GM12865 (cell line): ENCODE results near the gene ARPIN.
"Not testable (repeated sequence)": the region's sequence is repeated elsewhere in the genome, so short reads cannot be mapped to it uniquely, and the experiment has no call there.

Experiments used
- DNase-seq: peaks from one replicate; pipeline ENCODE4 v3.0.0; 2010; ENCODE audit warnings: low read depth
- H3K4me3 ChIP-seq: 2 replicates; pipeline ENCODE4 v1.5.1; 2011; ENCODE audit warnings: mild to moderate bottlenecking, low read depth, low read length, control low read depth
- TF ChIP-seq, protein P1 (sequence below): IDR thresholded peaks from 2 replicates; pipeline ENCODE4 v1.5.1; 2011; ENCODE audit warnings: low read length, control low read depth, low read depth, inconsistent platforms; ENCODE audit not compliant: insufficient read depth; ENCODE audit errors: missing control alignments

ARPIN gene

DNA sequence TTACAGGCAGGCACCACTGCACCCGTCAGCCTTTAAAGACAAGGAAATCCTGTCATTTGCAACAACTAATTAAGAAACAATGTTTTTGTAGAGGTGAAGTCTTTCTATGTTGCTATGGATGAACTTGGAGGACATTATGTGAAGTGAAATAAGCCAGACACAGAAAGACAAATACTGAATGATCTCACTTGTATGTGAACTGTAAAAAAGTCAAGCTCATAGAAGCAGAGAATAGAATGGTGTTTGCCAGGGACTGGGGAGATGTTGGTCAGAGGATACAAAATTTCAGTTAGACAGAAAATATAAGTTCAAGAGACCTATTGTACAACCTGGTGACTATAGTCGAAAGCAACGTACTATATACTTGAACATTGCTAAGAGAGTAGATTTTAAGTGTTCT is 27.2 kb upstream of the ARPIN start:
- no peak for DNase-seq
- TF ChIP-seq, protein P1, sequence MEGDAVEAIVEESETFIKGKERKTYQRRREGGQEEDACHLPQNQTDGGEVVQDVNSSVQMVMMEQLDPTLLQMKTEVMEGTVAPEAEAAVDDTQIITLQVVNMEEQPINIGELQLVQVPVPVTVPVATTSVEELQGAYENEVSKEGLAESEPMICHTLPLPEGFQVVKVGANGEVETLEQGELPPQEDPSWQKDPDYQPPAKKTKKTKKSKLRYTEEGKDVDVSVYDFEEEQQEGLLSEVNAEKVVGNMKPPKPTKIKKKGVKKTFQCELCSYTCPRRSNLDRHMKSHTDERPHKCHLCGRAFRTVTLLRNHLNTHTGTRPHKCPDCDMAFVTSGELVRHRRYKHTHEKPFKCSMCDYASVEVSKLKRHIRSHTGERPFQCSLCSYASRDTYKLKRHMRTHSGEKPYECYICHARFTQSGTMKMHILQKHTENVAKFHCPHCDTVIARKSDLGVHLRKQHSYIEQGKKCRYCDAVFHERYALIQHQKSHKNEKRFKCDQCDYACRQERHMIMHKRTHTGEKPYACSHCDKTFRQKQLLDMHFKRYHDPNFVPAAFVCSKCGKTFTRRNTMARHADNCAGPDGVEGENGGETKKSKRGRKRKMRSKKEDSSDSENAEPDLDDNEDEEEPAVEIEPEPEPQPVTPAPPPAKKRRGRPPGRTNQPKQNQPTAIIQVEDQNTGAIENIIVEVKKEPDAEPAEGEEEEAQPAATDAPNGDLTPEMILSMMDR, result no peak

DNA sequence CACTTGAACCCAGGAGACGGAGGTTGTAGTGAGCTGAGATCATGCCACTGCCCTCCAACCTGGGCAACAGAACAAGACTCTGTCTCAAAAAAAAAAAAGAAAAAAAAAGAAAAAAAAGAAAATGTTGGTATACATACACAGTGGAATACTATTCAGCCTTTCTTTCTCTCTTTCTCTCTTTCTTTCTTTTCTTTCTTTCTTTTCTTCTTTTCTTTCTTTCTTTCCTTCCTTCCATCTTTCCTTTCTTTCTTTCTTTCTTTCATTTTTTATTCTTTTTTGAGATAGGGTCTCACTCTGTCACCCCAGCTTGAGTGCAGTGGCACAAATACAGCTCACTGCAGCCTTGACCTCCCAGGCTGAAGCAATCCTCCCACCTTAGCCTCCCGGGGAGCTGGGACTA is 26.6 kb upstream of the ARPIN start:
- not testable (repeated sequence) for H3K4me3 ChIP-seq, DNase-seq

More for the DNA sequence above, 27.2 kb upstream of the ARPIN start:
- H3K4me3 ChIP-seq, result no peak overlapping the region

DNA sequence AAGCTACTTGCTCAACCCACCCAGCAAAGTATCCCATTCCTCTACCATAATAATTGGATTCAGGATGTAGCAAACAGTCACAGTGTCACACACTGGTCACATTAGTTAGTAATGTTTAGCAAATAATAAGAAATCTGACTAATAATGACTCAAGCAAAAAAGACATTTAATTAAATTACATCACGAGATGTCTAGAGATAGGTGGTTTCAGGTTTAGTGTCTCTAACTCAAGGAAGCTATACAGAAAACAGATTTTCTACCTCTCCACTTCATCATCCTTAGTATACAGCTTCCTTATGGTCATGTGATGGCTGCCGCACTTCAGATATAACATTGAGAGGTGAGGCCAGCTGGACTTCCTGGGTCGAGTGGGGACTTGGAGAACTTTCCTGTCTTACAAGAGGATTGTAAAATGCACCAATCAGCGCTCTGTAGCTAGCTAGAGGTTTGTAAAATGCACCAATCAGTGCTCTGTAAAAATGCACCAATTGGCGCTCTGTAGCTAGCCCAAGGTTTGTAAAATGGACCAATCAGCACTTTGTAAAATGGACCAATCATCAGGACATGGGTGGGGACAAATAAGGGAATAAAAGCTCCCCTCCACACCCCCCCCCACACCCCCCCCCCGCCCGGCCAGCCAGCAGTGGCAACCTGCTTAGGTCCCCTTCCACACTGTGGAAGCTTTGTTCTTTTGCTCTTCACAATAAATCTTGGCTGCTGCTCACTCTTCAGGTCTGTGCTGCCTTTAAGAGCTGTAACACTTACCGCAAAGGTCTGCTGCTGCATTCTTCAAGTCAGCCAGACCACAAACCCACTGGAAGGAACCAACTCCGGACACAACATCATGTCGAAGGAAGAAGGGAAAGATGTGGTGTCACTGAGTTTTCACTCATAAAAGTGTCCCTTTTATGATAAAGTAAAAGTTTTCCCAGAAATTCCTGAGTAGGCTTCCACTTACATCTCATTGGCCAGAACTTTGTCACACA is 24.9 kb upstream of the ARPIN start:
- no peak overlapping the region for H3K4me3 ChIP-seq
- no peak for DNase-seq
- TF ChIP-seq, protein P1, result no peak

DNA sequence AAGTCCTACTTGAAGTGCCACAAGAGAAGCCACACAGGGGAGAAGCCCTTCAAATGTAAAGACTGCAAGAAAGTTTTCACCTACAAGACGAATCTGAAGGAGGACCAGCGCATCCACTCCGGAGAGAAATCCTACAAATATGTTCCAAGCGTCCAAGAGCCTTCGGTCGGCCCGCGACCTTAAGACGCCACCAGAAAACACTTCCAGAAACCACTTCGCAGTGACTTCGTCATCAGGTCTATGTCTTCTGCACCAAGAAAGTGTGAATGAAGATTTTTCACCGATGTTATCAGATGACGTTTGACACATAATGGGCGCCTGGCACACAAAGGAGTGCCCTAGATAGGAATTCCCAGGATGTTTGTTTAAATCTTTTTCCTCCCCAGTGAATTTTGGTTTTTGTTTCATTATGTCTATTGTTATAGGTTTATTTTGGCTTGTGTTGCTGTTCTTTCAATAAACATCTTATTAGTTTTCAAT is 24.1 kb upstream of the ARPIN start:
- TF ChIP-seq, protein P1, result no peak
- no peak overlapping the region for H3K4me3 ChIP-seq
- no peak for DNase-seq

DNA sequence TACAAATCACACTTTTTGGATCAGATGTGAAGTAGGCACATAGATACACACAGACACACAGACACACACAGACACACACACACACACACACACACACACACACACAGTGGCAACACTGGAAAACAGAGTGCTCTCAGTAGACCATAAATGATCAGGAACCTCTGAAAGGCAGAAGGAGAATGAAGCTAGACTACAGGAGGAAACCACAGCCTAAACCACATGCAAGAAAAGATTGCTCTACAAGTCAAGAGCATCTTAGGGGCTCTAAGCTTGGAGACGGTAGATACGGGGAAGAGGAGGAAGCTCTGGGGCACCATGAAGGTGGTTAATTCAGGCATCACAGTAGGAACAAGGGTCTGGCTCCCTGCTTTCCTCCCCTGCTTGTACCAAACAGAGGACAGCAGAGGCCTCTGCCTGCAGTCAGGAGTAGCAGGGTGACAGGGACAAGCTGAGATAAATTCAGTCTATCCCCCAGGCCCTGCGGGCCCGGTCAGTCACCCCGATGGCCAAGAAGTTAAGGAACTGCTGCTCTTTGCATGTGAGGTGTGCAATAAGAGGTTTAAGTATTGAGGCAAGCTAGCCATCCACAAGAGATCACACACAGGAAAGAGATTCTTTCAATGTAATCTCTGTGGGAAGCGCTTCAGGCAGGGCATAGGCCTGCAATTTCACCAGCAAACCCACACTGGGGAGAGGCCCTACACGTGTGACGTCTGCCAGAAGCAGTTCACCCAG is 23.5 kb upstream of the ARPIN start:
- H3K4me3 ChIP-seq, result no peak overlapping the region
- TF ChIP-seq, protein P1, result no peak
- no peak for DNase-seq

DNA sequence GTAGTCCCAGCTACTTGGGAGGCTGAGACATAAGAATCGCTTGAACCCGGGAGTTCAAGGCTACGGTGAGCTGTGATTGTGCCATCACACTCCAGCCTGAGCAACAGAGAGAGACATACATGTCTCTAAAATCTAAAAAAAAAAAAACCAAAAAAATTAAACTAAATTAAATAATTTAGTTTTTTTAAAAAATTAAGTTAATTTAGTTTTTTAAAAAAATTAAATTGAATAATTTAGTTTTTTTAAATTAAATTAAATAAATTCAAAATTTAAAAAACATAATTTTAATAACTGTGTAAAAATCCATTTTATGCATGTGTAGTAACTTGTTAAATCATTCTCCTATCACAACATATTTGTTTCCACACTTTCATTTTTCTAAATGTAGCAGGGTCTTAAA is 20.1 kb upstream of the ARPIN start:
- TF ChIP-seq, protein P1, result no peak
- H3K4me3 ChIP-seq, result no peak overlapping the region
- DNase-seq, result no peak

DNA sequence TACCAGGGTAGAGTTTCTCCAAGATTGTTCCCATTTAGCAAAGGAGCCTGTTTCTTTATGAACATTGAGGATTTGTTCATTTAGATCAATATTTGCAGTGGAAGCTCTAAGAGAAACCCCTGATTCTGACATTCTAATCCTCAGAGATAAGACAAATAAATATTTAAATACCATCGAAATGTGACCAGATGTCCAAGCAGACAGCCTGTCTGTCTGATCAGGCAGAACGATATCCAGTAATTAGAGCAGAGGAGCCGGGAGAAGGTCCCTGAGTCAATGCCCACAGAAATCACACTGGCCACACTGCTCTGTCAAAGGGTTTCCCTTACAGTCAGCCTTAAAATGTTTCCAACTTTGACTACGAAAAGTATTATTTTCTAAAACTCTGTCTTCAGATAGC is 15.7 kb upstream of the ARPIN start:
- TF ChIP-seq, protein P1, result no peak
- no peak for DNase-seq
- no peak overlapping the region for H3K4me3 ChIP-seq
